Liver (tissue), 3 donors: ENCODE results near the gene LKAAEAR1.

Experiments
- ATF3 ChIP-seq: IDR thresholded peaks from 2 replicates; pipeline ENCODE4 v1.6.1; 2016; ENCODE audit warnings: antibody characterized with exemption
- MAX ChIP-seq: IDR thresholded peaks from 2 replicates; pipeline ENCODE4 v1.6.1; 2016; ENCODE audit warnings: antibody characterized with exemption
- YY1 ChIP-seq: IDR thresholded peaks from 2 replicates; pipeline ENCODE4 v1.6.1; 2016; ENCODE audit warnings: antibody characterized with exemption, mild to moderate bottlenecking
- TF ChIP-seq, protein P1 (sequence below): fragments of 150-350 bp; IDR thresholded peaks from 2 replicates; pipeline ENCODE4 v1.5.1; 2017; ENCODE audit warnings: improper control_type of control experiment, low read depth, low read length; ENCODE audit not compliant: missing input control
- donor health status: healthy.
- donor health status: healthy.

GRCh38 chr20:64131406-64131805 is 47.2 kb upstream of the LKAAEAR1 start:
- TF ChIP-seq ATF3 (no peak), MAX (no peak), YY1 (no peak)
- TF ChIP-seq, protein P1, sequence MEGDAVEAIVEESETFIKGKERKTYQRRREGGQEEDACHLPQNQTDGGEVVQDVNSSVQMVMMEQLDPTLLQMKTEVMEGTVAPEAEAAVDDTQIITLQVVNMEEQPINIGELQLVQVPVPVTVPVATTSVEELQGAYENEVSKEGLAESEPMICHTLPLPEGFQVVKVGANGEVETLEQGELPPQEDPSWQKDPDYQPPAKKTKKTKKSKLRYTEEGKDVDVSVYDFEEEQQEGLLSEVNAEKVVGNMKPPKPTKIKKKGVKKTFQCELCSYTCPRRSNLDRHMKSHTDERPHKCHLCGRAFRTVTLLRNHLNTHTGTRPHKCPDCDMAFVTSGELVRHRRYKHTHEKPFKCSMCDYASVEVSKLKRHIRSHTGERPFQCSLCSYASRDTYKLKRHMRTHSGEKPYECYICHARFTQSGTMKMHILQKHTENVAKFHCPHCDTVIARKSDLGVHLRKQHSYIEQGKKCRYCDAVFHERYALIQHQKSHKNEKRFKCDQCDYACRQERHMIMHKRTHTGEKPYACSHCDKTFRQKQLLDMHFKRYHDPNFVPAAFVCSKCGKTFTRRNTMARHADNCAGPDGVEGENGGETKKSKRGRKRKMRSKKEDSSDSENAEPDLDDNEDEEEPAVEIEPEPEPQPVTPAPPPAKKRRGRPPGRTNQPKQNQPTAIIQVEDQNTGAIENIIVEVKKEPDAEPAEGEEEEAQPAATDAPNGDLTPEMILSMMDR = no peak
